ENCODE data around the gene ITSN1. TPM values are rescaled to one million over a fixed set of nuclear protein-coding genes. Genes with fewer than 3 reads are reported as not detected.

The ITSN1 gene
- total RNA-seq, 1 donor from 2014 or later: 77.5 TPM

- Mint-ChIP-seq H3K27ac (no peak overlapping the region), H3K36me3 (no peaks in the 10 kb centered on the region), H3K4me1 (peaks cover 12% of the 10 kb centered on the region), H3K4me3 (no peak overlapping the region), H3K27me3 (ENCODE audit: low read depth) (no peaks in the 10 kb centered on the region), H3K9me3 (no peaks in the 10 kb centered on the region)
- no peak for TF ChIP-seq CTCF (IDR thresholded peaks at IDR 0.05; ENCODE audit: unreplicated experiment)
- DNase-seq (ENCODE audit: low spot score in 2 of 2, unreplicated experiment in 2 of 2): no peak
These were observed 242.8 kb downstream of the ITSN1 start for GRCh38 chr21:33885172-33885514.

GRCh38 chr21:33886321-33886720 is 244.0 kb downstream of the ITSN1 start:
- peaks cover 12% of the 10 kb centered on the region for H3K4me1 Mint-ChIP-seq
- no peak for TF ChIP-seq CTCF (IDR thresholded peaks at IDR 0.05; ENCODE audit: unreplicated experiment)
- no peak for DNase-seq (ENCODE audit: low spot score in 2 of 2, unreplicated experiment in 2 of 2)
- no peak overlapping the region for H3K4me3 Mint-ChIP-seq
- H3K9me3 Mint-ChIP-seq: no peaks in the 10 kb centered on the region
- no peaks in the 10 kb centered on the region for H3K36me3 Mint-ChIP-seq
- no peaks in the 10 kb centered on the region for H3K27me3 Mint-ChIP-seq (ENCODE audit: low read depth)
- H3K27ac Mint-ChIP-seq: no peak overlapping the region

GRCh38 chr21:33890187-33890586 is 247.9 kb downstream of the ITSN1 start:
- no peaks in the 10 kb centered on the region for H3K36me3 Mint-ChIP-seq
- H3K9me3 Mint-ChIP-seq: no peaks in the 10 kb centered on the region
- no peak for TF ChIP-seq CTCF (IDR thresholded peaks at IDR 0.05; ENCODE audit: unreplicated experiment)
- no peak overlapping the region for H3K4me3 Mint-ChIP-seq
- DNase-seq (ENCODE audit: low spot score in 2 of 2, unreplicated experiment in 2 of 2): no peak
- H3K4me1 Mint-ChIP-seq: peaks cover 17% of the 10 kb centered on the region
- H3K27ac Mint-ChIP-seq: no peak overlapping the region
- no peaks in the 10 kb centered on the region for H3K27me3 Mint-ChIP-seq (ENCODE audit: low read depth)

- Mint-ChIP-seq H3K9me3 (no peaks in the 10 kb centered on the region), H3K27me3 (ENCODE audit: low read depth) (no peaks in the 10 kb centered on the region), H3K4me3 (no peak overlapping the region), H3K36me3 (no peaks in the 10 kb centered on the region), H3K4me1 (peaks cover 18% of the 10 kb centered on the region), H3K27ac (no peak overlapping the region)
- TF ChIP-seq CTCF (IDR thresholded peaks at IDR 0.05; ENCODE audit: unreplicated experiment): no peak
- no peak for DNase-seq (ENCODE audit: low spot score in 2 of 2, unreplicated experiment in 2 of 2)
These were observed 250.6 kb downstream of the ITSN1 start for GRCh38 chr21:33892853-33893252.

GRCh38 chr21:33893917-33894316 is 251.6 kb downstream of the ITSN1 start:
- peaks cover 24% of the 10 kb centered on the region for H3K4me1 Mint-ChIP-seq
- no peak for DNase-seq (ENCODE audit: low spot score in 2 of 2, unreplicated experiment in 2 of 2)
- peak overlapping the region; percentile 44 for H3K27ac Mint-ChIP-seq
- no peak for TF ChIP-seq CTCF (IDR thresholded peaks at IDR 0.05; ENCODE audit: unreplicated experiment)
- no peak overlapping the region for H3K4me3 Mint-ChIP-seq
- no peaks in the 10 kb centered on the region for H3K27me3 Mint-ChIP-seq (ENCODE audit: low read depth)
- no peaks in the 10 kb centered on the region for H3K9me3 Mint-ChIP-seq
- H3K36me3 Mint-ChIP-seq: no peaks in the 10 kb centered on the region

- Mint-ChIP-seq H3K4me3 (peak overlapping the region; percentile 69), H3K36me3 (no peaks in the 10 kb centered on the region), H3K27me3 (ENCODE audit: low read depth) (no peaks in the 10 kb centered on the region), H3K27ac (peak overlapping the region; percentile 96), H3K4me1 (peaks cover 33% of the 10 kb centered on the region), H3K9me3 (no peaks in the 10 kb centered on the region)
- TF ChIP-seq CTCF (IDR thresholded peaks at IDR 0.05; ENCODE audit: unreplicated experiment): peak; percentile 23
- DNase-seq (ENCODE audit: low spot score in 2 of 2, unreplicated experiment in 2 of 2): peak; percentile 69 to 80
These were observed 252.5 kb downstream of the ITSN1 start for GRCh38 chr21:33894736-33895288.
